ENCODE data around the gene CNOT6.
"Not testable (repeated sequence)": the region's sequence is repeated elsewhere in the genome, so short reads cannot be mapped to it uniquely, and the experiment has no call there.

The CNOT6 gene

DNA sequence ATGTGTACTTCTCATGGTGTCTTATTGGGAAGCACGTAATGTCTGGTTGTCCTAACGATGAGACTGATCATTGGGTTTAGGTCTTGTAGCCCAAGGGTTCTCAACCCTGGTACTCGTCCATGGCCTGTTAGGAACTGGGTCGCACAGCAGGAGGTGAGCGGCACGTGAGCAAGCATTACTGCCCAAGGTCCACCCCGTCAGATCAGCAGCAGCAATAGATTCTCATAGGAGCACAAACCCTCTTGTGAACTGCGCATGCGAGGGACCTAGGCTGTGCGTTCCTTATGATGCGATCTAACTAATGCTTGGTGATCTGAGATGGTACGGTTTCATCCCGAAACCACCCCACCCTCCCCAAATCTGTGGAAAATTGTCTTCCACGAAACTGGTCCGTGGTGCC, 33.5 kb downstream of the CNOT6 start:
- Histone ChIP-seq H3K36me3 (ENCODE audit: insufficient read depth, low read length) (peaks cover 51% of the 10 kb centered on the region), H4K20me1 (ENCODE audit: insufficient read depth, low read length) (peaks cover 55% of the 10 kb centered on the region), H3K27me3 (ENCODE audit: insufficient read depth, low read length, poor library complexity) (no peaks in the 10 kb centered on the region)

DNA sequence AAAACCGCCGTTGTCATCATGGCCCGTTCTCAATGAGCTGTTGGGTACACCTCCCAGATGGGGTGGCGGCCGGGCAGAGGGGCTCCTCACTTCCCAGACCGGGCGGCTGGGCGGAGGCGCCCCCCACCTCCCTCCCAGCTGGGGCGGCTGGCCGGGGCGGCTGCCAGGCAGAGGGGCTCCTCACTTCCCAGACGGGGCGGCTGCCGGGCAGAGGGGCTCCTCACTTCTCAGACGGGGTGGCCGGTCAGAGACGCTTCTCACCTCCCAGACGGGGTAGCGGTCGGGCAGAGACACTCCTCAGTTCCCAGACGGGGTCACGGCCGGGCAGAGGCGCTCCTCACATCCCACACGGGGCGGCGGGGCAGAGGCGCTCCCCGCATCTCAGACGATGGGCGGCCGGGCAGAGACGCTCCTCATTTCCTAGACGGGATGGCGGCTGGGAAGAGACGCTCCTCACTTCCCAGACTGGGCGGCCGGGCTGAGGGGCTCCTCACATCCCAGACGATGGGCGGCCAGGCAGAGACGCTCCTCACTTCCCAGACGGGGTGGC, 36.9 kb downstream of the CNOT6 start:
- H3K27me3 ChIP-seq (ENCODE audit: insufficient read depth, low read length, poor library complexity); H3K4me2 ChIP-seq (ENCODE audit: insufficient read depth, low read length); DNase-seq; H3K4me3 ChIP-seq (ENCODE audit: low read depth in 1 of 2, low read length in 2 of 2); H2AFZ ChIP-seq (ENCODE audit: low read depth, low read length); H3K9ac ChIP-seq (ENCODE audit: low read depth, low read length); H3K9me3 ChIP-seq (ENCODE audit: insufficient read depth, low read length, severe bottlenecking); ATAC-seq (ENCODE audit: insufficient read depth, low read depth); H3K27ac ChIP-seq (ENCODE audit: low read length); H3K4me1 ChIP-seq (ENCODE audit: insufficient read depth, low read length): not testable (repeated sequence)
- H4K20me1 ChIP-seq (ENCODE audit: insufficient read depth, low read length), result peaks cover 34% of the 10 kb centered on the region
- H3K79me2 ChIP-seq (ENCODE audit: insufficient read depth, low read length), result peaks cover 76% of the 10 kb centered on the region
- H3K36me3 ChIP-seq (ENCODE audit: insufficient read depth, low read length), result peaks cover 72% of the 10 kb centered on the region

More for the DNA sequence above, 33.5 kb downstream of the CNOT6 start:
- no peak for ATAC-seq (ENCODE audit: insufficient read depth, low read depth)
- Histone ChIP-seq H3K27ac (ENCODE audit: low read length) (no peak overlapping the region), H3K9ac (ENCODE audit: low read depth, low read length) (no peak overlapping the region), H3K4me2 (ENCODE audit: insufficient read depth, low read length) (no peak overlapping the region), H3K4me3 (ENCODE audit: low read depth in 1 of 2, low read length in 2 of 2) (no peak overlapping the region), H3K9me3 (ENCODE audit: insufficient read depth, low read length, severe bottlenecking) (no peaks in the 10 kb centered on the region), H3K4me1 (ENCODE audit: insufficient read depth, low read length) (no peaks in the 10 kb centered on the region), H2AFZ (ENCODE audit: low read depth, low read length) (no peak overlapping the region), H3K79me2 (ENCODE audit: insufficient read depth, low read length) (peaks cover 83% of the 10 kb centered on the region)
- DNase-seq, result no peak
- TF ChIP-seq, protein P1, sequence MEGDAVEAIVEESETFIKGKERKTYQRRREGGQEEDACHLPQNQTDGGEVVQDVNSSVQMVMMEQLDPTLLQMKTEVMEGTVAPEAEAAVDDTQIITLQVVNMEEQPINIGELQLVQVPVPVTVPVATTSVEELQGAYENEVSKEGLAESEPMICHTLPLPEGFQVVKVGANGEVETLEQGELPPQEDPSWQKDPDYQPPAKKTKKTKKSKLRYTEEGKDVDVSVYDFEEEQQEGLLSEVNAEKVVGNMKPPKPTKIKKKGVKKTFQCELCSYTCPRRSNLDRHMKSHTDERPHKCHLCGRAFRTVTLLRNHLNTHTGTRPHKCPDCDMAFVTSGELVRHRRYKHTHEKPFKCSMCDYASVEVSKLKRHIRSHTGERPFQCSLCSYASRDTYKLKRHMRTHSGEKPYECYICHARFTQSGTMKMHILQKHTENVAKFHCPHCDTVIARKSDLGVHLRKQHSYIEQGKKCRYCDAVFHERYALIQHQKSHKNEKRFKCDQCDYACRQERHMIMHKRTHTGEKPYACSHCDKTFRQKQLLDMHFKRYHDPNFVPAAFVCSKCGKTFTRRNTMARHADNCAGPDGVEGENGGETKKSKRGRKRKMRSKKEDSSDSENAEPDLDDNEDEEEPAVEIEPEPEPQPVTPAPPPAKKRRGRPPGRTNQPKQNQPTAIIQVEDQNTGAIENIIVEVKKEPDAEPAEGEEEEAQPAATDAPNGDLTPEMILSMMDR (IDR thresholded peaks at IDR 0.05; ENCODE audit: borderline replicate concordance, extremely low read depth, low read length, poor library complexity, severe bottlenecking), result no peak
- no peak for TF ChIP-seq EZH2 (IDR thresholded peaks at IDR 0.05; ENCODE audit: borderline replicate concordance, low read depth, low read length, severe bottlenecking)

DNA sequence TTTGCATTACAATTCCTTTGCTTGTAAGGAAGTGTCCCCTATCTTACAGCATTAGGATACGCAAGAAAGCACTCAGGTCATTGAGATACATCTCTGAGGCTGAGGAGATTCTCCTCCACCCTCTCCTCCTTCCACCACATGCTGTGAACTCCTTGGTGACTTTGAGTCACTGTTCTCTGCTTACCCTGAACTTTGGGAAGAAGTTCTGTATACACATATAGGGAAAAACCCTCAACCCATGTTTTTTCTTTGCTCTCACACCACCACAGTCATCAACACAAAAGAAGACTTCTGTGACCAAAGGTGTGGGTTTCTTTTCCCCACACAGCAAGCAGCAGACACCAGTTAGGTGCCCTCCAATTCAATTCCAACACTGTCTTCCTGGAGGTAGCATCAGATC, 38.1 kb downstream of the CNOT6 start:
- Histone ChIP-seq H3K27ac (ENCODE audit: low read length) (no peak overlapping the region), H3K4me3 (ENCODE audit: low read depth in 1 of 2, low read length in 2 of 2) (no peak overlapping the region), H3K79me2 (ENCODE audit: insufficient read depth, low read length) (peaks cover 76% of the 10 kb centered on the region), H3K4me2 (ENCODE audit: insufficient read depth, low read length) (no peak overlapping the region), H3K9ac (ENCODE audit: low read depth, low read length) (no peak overlapping the region), H3K27me3 (ENCODE audit: insufficient read depth, low read length, poor library complexity) (no peaks in the 10 kb centered on the region), H3K36me3 (ENCODE audit: insufficient read depth, low read length) (peaks cover 74% of the 10 kb centered on the region), H3K9me3 (ENCODE audit: insufficient read depth, low read length, severe bottlenecking) (no peaks in the 10 kb centered on the region), H4K20me1 (ENCODE audit: insufficient read depth, low read length) (peaks cover 33% of the 10 kb centered on the region), H2AFZ (ENCODE audit: low read depth, low read length) (no peak overlapping the region), H3K4me1 (ENCODE audit: insufficient read depth, low read length) (no peaks in the 10 kb centered on the region)
- ATAC-seq (ENCODE audit: insufficient read depth, low read depth), result no peak
- no peak for DNase-seq
- TF ChIP-seq, protein P1 (IDR thresholded peaks at IDR 0.05; ENCODE audit: borderline replicate concordance, extremely low read depth, low read length, poor library complexity, severe bottlenecking), result no peak
- TF ChIP-seq EZH2 (IDR thresholded peaks at IDR 0.05; ENCODE audit: borderline replicate concordance, low read depth, low read length, severe bottlenecking), result no peak

DNA sequence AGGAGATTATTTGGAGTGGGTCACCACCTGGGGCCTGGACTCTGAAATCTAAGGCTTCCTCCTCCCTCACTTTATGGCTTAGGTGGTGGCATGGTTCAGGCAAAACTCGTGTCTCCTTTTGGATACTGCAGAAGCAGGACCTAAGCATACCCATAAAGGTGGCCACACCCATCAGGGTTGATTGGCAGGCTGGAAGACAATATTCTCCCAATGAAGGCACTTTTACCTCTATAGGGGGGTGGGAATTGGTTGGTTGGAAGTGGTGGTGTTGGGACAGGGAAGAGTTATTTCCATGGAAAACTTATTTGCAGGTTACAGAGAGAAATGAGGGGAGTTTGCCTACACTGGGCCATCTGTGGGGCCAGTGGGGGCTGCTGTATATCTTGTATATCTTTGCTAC, 39.7 kb downstream of the CNOT6 start:
- Histone ChIP-seq H4K20me1 (ENCODE audit: insufficient read depth, low read length) (peaks cover 24% of the 10 kb centered on the region), H3K27ac (ENCODE audit: low read length) (no peak overlapping the region), H3K9ac (ENCODE audit: low read depth, low read length) (no peak overlapping the region), H3K4me1 (ENCODE audit: insufficient read depth, low read length) (no peaks in the 10 kb centered on the region), H3K79me2 (ENCODE audit: insufficient read depth, low read length) (peaks cover 78% of the 10 kb centered on the region), H3K36me3 (ENCODE audit: insufficient read depth, low read length) (peaks cover 65% of the 10 kb centered on the region), H2AFZ (ENCODE audit: low read depth, low read length) (no peak overlapping the region), H3K4me2 (ENCODE audit: insufficient read depth, low read length) (no peak overlapping the region), H3K4me3 (ENCODE audit: low read depth in 1 of 2, low read length in 2 of 2) (no peak overlapping the region), H3K9me3 (ENCODE audit: insufficient read depth, low read length, severe bottlenecking) (no peaks in the 10 kb centered on the region), H3K27me3 (ENCODE audit: insufficient read depth, low read length, poor library complexity) (no peaks in the 10 kb centered on the region)
- no peak for DNase-seq
- no peak for ATAC-seq (ENCODE audit: insufficient read depth, low read depth)
- TF ChIP-seq EZH2 (IDR thresholded peaks at IDR 0.05; ENCODE audit: borderline replicate concordance, low read depth, low read length, severe bottlenecking), result no peak
- TF ChIP-seq, protein P1 (IDR thresholded peaks at IDR 0.05; ENCODE audit: borderline replicate concordance, extremely low read depth, low read length, poor library complexity, severe bottlenecking), result no peak
